IMR-90 (cell line): ENCODE measurements around the gene ZNF311.

Experiments
- BHLHE40 ChIP-seq: fragments of 150-350 bp; IDR thresholded peaks from 2 replicates; pipeline ENCODE4 v1.6.1; 2016; ENCODE audit warnings: mild to moderate bottlenecking, low read depth, low read length
- CEBPB ChIP-seq: IDR thresholded peaks from 2 replicates; pipeline ENCODE4 v1.6.1; 2012; ENCODE audit warnings: low read depth, low read length, improper control_type of control experiment
- MAFK ChIP-seq: IDR thresholded peaks from 2 replicates; pipeline ENCODE4 v1.6.1; 2012; ENCODE audit warnings: low read depth, low read length, improper control_type of control experiment
- MAZ ChIP-seq: IDR thresholded peaks from 2 replicates; pipeline ENCODE4 v1.6.1; 2012; ENCODE audit warnings: low read depth, mild to moderate bottlenecking, low read length, improper control_type of control experiment, moderate library complexity, borderline replicate concordance
- MXI1 ChIP-seq: IDR thresholded peaks from 2 replicates; pipeline ENCODE4 v1.6.1; 2012; ENCODE audit warnings: low read depth, mild to moderate bottlenecking, low read length, moderate library complexity, borderline replicate concordance
- NFE2L2 ChIP-seq: fragments of 150-350 bp; IDR thresholded peaks from 2 replicates; pipeline ENCODE4 v1.6.1; 2016; ENCODE audit warnings: low read depth, mild to moderate bottlenecking, low read length
- POLR2A ChIP-seq: IDR thresholded peaks from 2 replicates; pipeline ENCODE4 v1.6.1; 2012; ENCODE audit warnings: mild to moderate bottlenecking, low read depth, low read length
- RCOR1 ChIP-seq: IDR thresholded peaks from 2 replicates; pipeline ENCODE4 v1.6.1; 2012; ENCODE audit warnings: mild to moderate bottlenecking, low read length, improper control_type of control experiment; ENCODE audit not compliant: insufficient replicate concordance
- TF ChIP-seq, protein P1 (sequence below): conservative IDR thresholded peaks from 2 replicates; pipeline ENCODE4 v1.5.1; 2012; ENCODE audit warnings: mild to moderate bottlenecking, low read depth, low read length, improper control_type of control experiment
- TF ChIP-seq, protein P2 (sequence below): fragments of 150-350 bp; IDR thresholded peaks from 2 replicates; pipeline ENCODE4 v1.6.1; 2016; ENCODE audit warnings: low read depth, mild to moderate bottlenecking, low read length, moderate library complexity, borderline replicate concordance
- TF ChIP-seq, protein P3 (sequence below): fragments of 150-350 bp; IDR thresholded peaks from 2 replicates; pipeline ENCODE4 v1.6.1; 2017; ENCODE audit warnings: mild to moderate bottlenecking, antibody characterized with exemption, low read length, low read depth

DNA sequence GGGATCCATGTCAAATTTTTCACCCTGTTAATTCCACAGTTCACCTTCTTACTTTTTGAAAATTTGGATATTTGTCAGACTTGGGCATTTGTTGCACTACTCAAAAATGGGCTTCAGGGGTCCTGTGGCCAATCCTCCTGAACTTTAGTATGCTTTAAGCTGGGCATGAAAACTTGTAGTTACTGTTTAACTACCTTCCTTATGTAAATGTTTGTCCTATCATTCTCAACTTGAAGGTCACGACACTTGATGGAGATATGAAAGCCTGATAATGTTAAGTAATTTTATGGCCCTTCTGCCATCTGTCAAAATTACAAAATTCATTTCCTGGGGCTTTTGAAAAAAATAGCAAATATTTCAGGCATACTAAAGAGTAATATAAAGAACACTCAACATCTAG, 4.2 kb upstream of the ZNF311 start:
- TF ChIP-seq, protein P1, sequence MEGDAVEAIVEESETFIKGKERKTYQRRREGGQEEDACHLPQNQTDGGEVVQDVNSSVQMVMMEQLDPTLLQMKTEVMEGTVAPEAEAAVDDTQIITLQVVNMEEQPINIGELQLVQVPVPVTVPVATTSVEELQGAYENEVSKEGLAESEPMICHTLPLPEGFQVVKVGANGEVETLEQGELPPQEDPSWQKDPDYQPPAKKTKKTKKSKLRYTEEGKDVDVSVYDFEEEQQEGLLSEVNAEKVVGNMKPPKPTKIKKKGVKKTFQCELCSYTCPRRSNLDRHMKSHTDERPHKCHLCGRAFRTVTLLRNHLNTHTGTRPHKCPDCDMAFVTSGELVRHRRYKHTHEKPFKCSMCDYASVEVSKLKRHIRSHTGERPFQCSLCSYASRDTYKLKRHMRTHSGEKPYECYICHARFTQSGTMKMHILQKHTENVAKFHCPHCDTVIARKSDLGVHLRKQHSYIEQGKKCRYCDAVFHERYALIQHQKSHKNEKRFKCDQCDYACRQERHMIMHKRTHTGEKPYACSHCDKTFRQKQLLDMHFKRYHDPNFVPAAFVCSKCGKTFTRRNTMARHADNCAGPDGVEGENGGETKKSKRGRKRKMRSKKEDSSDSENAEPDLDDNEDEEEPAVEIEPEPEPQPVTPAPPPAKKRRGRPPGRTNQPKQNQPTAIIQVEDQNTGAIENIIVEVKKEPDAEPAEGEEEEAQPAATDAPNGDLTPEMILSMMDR, result no peak
- TF ChIP-seq MXI1 (no peak), NFE2L2 (no peak), POLR2A (no peak), BHLHE40 (no peak), CEBPB (no peak), RCOR1 (no peak), MAZ (no peak), MAFK (no peak)
- TF ChIP-seq, protein P2, sequence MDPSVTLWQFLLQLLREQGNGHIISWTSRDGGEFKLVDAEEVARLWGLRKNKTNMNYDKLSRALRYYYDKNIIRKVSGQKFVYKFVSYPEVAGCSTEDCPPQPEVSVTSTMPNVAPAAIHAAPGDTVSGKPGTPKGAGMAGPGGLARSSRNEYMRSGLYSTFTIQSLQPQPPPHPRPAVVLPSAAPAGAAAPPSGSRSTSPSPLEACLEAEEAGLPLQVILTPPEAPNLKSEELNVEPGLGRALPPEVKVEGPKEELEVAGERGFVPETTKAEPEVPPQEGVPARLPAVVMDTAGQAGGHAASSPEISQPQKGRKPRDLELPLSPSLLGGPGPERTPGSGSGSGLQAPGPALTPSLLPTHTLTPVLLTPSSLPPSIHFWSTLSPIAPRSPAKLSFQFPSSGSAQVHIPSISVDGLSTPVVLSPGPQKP, result no peak
- TF ChIP-seq, protein P3, sequence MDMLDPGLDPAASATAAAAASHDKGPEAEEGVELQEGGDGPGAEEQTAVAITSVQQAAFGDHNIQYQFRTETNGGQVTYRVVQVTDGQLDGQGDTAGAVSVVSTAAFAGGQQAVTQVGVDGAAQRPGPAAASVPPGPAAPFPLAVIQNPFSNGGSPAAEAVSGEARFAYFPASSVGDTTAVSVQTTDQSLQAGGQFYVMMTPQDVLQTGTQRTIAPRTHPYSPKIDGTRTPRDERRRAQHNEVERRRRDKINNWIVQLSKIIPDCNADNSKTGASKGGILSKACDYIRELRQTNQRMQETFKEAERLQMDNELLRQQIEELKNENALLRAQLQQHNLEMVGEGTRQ, result no peak
